NCI-H1930 (cell line): ENCODE results near the gene TMEM178A.

Experiments
- DNase-seq, 2 experiments: peaks; one replicate each; lab custom pipeline; 2025; lab: John Stamatoyannopoulos, UW

The TMEM178A gene

DNA sequence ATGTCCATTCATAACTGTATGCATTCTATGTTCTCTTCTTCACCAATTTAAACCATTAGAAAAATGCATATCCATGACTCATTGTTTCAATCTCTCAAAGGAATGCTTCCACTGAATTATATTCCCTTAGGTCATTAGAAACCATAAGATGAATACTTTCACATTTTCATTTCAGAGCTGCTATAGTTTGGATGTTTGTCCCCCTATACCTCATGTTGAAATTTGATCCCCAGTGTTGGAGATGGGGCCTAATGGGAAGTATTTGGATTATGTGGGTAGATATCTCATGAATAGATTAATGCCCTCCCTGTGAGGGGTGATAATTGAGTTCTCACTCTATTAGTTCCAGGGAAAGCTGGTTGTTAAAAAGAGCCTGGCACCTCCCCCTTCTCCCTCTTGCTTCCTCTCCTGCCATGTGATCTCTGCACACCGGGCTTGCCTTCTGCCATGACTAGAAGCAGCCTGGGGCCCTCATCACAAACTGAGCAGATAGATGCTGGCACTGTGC lies 77.6 kb downstream of the TMEM178A start:
- DNase-seq = no peak

- no peak for DNase-seq
These were observed 89.7 kb downstream of the TMEM178A start for GRCh38 chr2:39755466-39755865.

GRCh38 chr2:39757156-39757555 lies 91.4 kb downstream of the TMEM178A start:
- no peak for DNase-seq

DNA sequence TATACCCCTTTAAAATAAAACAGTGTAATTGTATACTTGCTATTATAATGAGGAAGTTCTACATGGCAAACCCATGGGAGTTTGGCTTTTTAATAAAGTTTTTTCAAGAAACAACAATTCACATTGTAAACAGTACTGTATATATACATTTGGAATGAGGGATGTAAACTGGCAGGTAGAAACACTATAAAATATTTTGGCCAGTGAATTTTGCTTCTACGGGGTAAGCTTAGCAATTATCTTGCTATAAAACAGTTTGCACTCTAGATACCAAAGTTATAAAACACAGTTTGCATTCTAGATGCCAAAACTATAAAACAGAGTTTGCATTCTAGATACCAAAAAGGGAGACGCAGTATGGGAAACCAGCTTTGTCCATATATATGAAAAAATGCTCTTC lies 96.7 kb downstream of the TMEM178A start:
- no peak for DNase-seq
